Activated gamma-delta T cell (primary cell): ENCODE measurements around the gene PLEKHG5.

Experiments
- DNase-seq: peaks from one replicate; lab custom pipeline; 2025; lab: John Stamatoyannopoulos, UW
- total RNA-seq, 2 donors: gene quantifications; one replicate each; lab custom pipeline; 2026; lab: John Stamatoyannopoulos, UW

PLEKHG5 gene
- total RNA-seq = 9.7 to 10.8 reads per million in 2 donors

GRCh38 chr1:6491480-6491962 lies at the start of gene PLEKHG5:
PLEKHG5 (minus strand) TSS chr1:6491667; CDS start chr1:6477571, 14,096 bp downstream.
- no peak for DNase-seq

GRCh38 chr1:6538956-6539355 lies 47.5 kb upstream of the PLEKHG5 start:
- DNase-seq = no peak

GRCh38 chr1:6536291-6536690 lies 44.8 kb upstream of the PLEKHG5 start:
- no peak for DNase-seq

GRCh38 chr1:6535214-6535613 lies 43.7 kb upstream of the PLEKHG5 start:
- DNase-seq = no peak

- DNase-seq = no peak
These were observed 42.9 kb upstream of the PLEKHG5 start for GRCh38 chr1:6534248-6534822.

GRCh38 chr1:6531996-6532395 lies 40.5 kb upstream of the PLEKHG5 start:
- DNase-seq = no peak

GRCh38 chr1:6530504-6531160 lies 39.2 kb upstream of the PLEKHG5 start:
- DNase-seq = no peak

GRCh38 chr1:6528492-6528891 lies 37.0 kb upstream of the PLEKHG5 start:
- no peak for DNase-seq

GRCh38 chr1:6526316-6526715 lies 34.8 kb upstream of the PLEKHG5 start:
- DNase-seq = no peak

- DNase-seq = no peak
These were observed 32.1 kb upstream of the PLEKHG5 start for GRCh38 chr1:6523566-6523965.

GRCh38 chr1:6521536-6521935 lies 30.1 kb upstream of the PLEKHG5 start:
- DNase-seq = no peak

GRCh38 chr1:6519935-6520671 lies 28.6 kb upstream of the PLEKHG5 start:
- no peak for DNase-seq

- DNase-seq = no peak
These were observed 28.0 kb upstream of the PLEKHG5 start for GRCh38 chr1:6519491-6519934.

GRCh38 chr1:6517435-6517851 lies 26.0 kb upstream of the PLEKHG5 start:
- no peak for DNase-seq

GRCh38 chr1:6515771-6516170 lies 24.3 kb upstream of the PLEKHG5 start:
- DNase-seq = no peak

- no peak for DNase-seq
These were observed 21.9 kb upstream of the PLEKHG5 start for GRCh38 chr1:6513320-6513801.

GRCh38 chr1:6512908-6513280 lies 21.4 kb upstream of the PLEKHG5 start:
- DNase-seq = no peak

- no peak for DNase-seq
These were observed 20.9 kb upstream of the PLEKHG5 start for GRCh38 chr1:6512245-6512907.

- no peak for DNase-seq
These were observed 20.2 kb upstream of the PLEKHG5 start for GRCh38 chr1:6511561-6512244.

- no peak for DNase-seq
These were observed 19.6 kb upstream of the PLEKHG5 start for GRCh38 chr1:6511056-6511455.

GRCh38 chr1:6510493-6510892 lies 19.0 kb upstream of the PLEKHG5 start:
- DNase-seq = no peak

- DNase-seq = no peak
These were observed 18.4 kb upstream of the PLEKHG5 start for GRCh38 chr1:6509919-6510291.
